Tibial artery (tissue), 4 donors: ENCODE data around the gene PXDN.
"Not testable (repeated sequence)": the region's sequence is repeated elsewhere in the genome, so short reads cannot be mapped to it uniquely, and the experiment has no call there.

Source experiments
- DNase-seq, 2 donors: peaks; one replicate each; pipeline ENCODE4 v3.0.0-alpha.2; 2019
- H3K27ac ChIP-seq, 2 donors: fragments of 200-600 bp; sonication (generic) in 1 of 2; 1 replicate in 1 of 2; 2 replicates in 1 of 2; pipeline ENCODE4 v1.5.1; 2018 to 2019; ENCODE audit warnings: mild to moderate bottlenecking in 1 of 2
- H3K27me3 ChIP-seq, 2 donors: fragments of 200-600 bp; sonication (generic) in 1 of 2; one replicate each; pipeline versions ENCODE4 v1.5.1 to v1.6.0; 2016 to 2019
- H3K36me3 ChIP-seq, 3 donors: fragments of 200-600 bp; sonication (generic) in 2 of 3; one replicate each; pipeline ENCODE4 v1.5.1; 2016 to 2019; ENCODE audit warnings: mild to moderate bottlenecking in 2 of 3
- H3K4me1 ChIP-seq, 4 donors: fragments of 200-600 bp; sonication (generic) in 2 of 4; 1 replicate in 3 of 4; 2 replicates in 1 of 4; pipeline ENCODE4 v1.5.1; 2016 to 2019
- H3K4me3 ChIP-seq, 2 donors: fragments of 200-600 bp; sonication (generic) in 1 of 2; 1 replicate in 1 of 2; 2 replicates in 1 of 2; pipeline ENCODE4 v1.5.1; 2018 to 2019; ENCODE audit warnings: mild to moderate bottlenecking in 2 of 2
- H3K9me3 ChIP-seq, 3 donors: fragments of 200-600 bp; sonication (generic) in 1 of 3; one replicate each; pipeline ENCODE4 v1.5.1; 2016 to 2019
- intact Hi-C: fragments of 100-400 bp; cut with DNase I; formaldehyde crosslinking; loops from one replicate; pipeline ENCODE4 v1.15.0; 2023; ENCODE audit warnings: low total_unique reads
- TF ChIP-seq, protein P1 (sequence below), 2 experiments: fragments of 200-600 bp in 1 of 2; fragments of 450-650 bp in 1 of 2; IDR thresholded peaks; one replicate each; pipeline ENCODE4 v1.5.1; 2017 to 2019; ENCODE audit warnings: antibody characterized with exemption in 2 of 2, mild to moderate bottlenecking in 1 of 2, moderate library complexity in 1 of 2

PXDN gene

GRCh38 chr2:1758774-1759610, 14.7 kb upstream of the PXDN start:
- no peaks in the 10 kb centered on the region for H3K4me1 ChIP-seq
- H3K36me3 ChIP-seq, result no peaks in the 10 kb centered on the region
- peaks cover 0 to 13% of the 10 kb centered on the region in 2 donors for H3K27me3 ChIP-seq
- peak in 1 of 2 donors; percentile 53 for DNase-seq
- intact Hi-C loops, result no loop called here
- no peak overlapping the region for H3K4me3 ChIP-seq
- TF ChIP-seq, protein P1, sequence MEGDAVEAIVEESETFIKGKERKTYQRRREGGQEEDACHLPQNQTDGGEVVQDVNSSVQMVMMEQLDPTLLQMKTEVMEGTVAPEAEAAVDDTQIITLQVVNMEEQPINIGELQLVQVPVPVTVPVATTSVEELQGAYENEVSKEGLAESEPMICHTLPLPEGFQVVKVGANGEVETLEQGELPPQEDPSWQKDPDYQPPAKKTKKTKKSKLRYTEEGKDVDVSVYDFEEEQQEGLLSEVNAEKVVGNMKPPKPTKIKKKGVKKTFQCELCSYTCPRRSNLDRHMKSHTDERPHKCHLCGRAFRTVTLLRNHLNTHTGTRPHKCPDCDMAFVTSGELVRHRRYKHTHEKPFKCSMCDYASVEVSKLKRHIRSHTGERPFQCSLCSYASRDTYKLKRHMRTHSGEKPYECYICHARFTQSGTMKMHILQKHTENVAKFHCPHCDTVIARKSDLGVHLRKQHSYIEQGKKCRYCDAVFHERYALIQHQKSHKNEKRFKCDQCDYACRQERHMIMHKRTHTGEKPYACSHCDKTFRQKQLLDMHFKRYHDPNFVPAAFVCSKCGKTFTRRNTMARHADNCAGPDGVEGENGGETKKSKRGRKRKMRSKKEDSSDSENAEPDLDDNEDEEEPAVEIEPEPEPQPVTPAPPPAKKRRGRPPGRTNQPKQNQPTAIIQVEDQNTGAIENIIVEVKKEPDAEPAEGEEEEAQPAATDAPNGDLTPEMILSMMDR (IDR thresholded peaks at IDR 0.05), result no peak
- no peak overlapping the region for H3K27ac ChIP-seq
- H3K9me3 ChIP-seq, result no peaks in the 10 kb centered on the region

DNA sequence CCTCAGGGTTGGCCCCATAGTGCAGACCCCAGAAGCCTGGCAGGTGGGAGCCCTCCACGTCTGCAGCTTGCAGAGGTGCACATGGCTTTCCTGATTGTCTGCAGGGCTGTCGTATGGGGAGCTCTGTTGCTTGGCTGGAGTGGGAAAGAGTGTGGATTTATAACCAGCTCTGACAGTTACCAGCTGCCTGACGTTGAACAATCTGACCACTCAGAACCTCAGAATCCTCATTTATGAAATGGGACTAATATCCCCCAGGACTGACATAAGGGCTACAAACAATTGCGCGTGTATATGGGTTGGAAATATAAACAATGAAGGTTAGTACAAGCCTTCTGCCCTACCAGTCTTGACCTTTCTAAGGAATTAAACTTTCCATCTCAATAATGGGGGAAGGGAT, 13.9 kb upstream of the PXDN start:
- Histone ChIP-seq H3K27me3 (peaks cover 0 to 15% of the 10 kb centered on the region in 2 donors), H3K9me3 (no peaks in the 10 kb centered on the region), H3K4me3 (no peak overlapping the region), H3K36me3 (no peaks in the 10 kb centered on the region), H3K4me1 (no peaks in the 10 kb centered on the region), H3K27ac (no peak overlapping the region)
- TF ChIP-seq, protein P1 (IDR thresholded peaks at IDR 0.05), result no peak
- DNase-seq, result peak in 1 of 2 donors; percentile 17
- intact Hi-C loops, result no loop called here

DNA sequence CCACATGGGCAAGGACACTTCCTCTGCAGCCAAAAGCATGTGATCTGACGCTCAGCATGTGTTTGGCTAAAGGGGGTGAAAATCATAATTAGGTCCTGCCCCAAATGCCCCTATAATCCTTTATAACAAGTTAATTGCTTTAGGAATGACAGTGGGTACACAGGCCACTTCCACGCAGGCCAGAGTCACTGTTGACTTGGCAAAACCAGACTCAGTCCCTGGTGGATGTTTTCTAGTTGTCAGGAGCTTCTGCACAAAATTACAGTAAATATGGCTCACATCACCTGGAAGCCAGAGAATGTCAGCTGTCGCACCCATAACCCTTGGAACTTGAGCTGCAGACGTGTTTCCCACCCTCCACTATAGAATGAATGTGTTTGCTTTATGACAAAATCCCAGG, 13.3 kb upstream of the PXDN start:
- no peak overlapping the region for H3K27ac ChIP-seq
- TF ChIP-seq, protein P1 (IDR thresholded peaks at IDR 0.05), result no peak
- H3K4me1 ChIP-seq, result no peaks in the 10 kb centered on the region
- intact Hi-C loops, result no loop called here
- no peaks in the 10 kb centered on the region for H3K36me3 ChIP-seq
- no peak for DNase-seq
- H3K9me3 ChIP-seq, result no peaks in the 10 kb centered on the region
- H3K4me3 ChIP-seq, result no peak overlapping the region
- H3K27me3 ChIP-seq, result peaks cover 0 to 15% of the 10 kb centered on the region in 2 donors

GRCh38 chr2:1757146-1757545, 12.8 kb upstream of the PXDN start:
- H3K4me3 ChIP-seq, intact Hi-C loops, H3K36me3 ChIP-seq: not testable (repeated sequence)

DNA sequence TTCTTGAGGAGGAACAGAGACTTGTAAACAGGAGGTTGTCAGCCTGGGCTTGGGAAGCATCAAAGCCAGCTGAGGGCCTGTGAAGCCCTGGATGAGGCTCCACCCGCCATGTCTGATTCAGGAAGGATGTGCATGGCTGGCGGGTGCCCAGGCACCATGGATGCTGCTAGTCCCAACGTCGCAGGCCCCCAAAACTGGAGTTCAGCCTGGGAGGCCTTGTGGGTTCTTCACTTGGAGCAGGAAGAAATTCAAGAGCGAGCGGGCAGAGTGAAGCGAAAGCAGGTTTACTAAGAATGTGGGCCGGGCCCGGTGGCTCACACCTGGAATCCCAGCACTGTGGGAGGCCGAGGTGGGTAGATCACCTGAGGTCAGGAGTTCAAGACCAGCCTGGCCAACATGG, 12.1 kb upstream of the PXDN start:
- H3K9me3 ChIP-seq, result no peaks in the 10 kb centered on the region
- no peaks in the 10 kb centered on the region for H3K36me3 ChIP-seq
- intact Hi-C loops, result no loop called here
- TF ChIP-seq, protein P1 (IDR thresholded peaks at IDR 0.05), result no peak
- no peaks in the 10 kb centered on the region for H3K4me1 ChIP-seq
- H3K27me3 ChIP-seq, result peaks cover 0 to 23% of the 10 kb centered on the region in 2 donors
- peak in 1 of 2 donors; percentile 62 for DNase-seq
- no peak overlapping the region for H3K4me3 ChIP-seq
- H3K27ac ChIP-seq, result no peak overlapping the region

More at GRCh38 chr2:1757146-1757545, 12.8 kb upstream of the PXDN start:
- not testable (repeated sequence) for H3K9me3 ChIP-seq, H3K27ac ChIP-seq, H3K4me1 ChIP-seq
- DNase-seq, result peak in 1 of 2 donors; percentile 27
- peaks cover 0 to 16% of the 10 kb centered on the region in 2 donors for H3K27me3 ChIP-seq

DNA sequence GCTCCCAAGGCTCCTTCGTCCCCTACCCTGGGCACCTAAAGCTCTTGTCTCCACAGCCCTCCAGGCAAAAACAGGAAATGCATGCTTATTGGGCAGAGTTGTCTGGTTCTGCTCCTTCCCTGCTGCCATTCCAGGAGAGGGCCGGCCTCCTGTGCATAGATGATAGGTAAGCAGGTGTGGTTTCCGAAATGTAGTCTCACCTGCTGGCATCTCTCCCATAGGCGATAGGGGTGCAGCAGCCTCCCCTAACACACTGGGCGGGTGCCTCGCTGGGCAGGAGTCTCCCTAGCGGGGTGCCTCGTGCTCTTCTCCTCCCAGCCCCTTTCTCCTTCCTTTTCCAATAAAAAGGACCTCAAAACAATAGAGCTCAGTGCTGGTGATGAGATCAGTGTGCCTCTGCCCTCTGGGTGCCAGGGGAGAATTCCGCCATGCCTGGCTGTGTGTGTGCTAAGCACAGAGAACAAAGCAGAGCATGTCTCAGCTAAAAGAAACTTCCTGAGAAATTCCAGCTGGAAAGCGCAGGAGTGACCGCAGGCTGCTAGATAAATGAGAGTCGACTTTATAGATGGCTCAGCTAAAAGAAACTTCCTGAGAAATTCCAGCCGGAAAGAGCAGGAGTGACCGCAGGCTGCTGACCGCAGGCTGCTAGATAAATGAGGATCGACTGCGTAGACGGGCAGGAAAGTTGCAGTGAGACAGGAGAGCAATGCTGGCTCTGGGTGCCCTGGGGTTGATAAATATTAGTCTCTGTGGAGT, 11.3 kb upstream of the PXDN start:
- peak in 1 of 2 donors; percentile 43 for DNase-seq
- intact Hi-C loops, result no loop called here
- TF ChIP-seq, protein P1 (IDR thresholded peaks at IDR 0.05), result no peak

More for the DNA sequence above, 11.3 kb upstream of the PXDN start:
- Histone ChIP-seq H3K36me3 (no peaks in the 10 kb centered on the region), H3K27me3 (peaks cover 0 to 24% of the 10 kb centered on the region in 2 donors), H3K27ac (no peak overlapping the region), H3K4me1 (peaks cover 0 to 8% (median 5%) of the 10 kb centered on the region in 4 donors), H3K4me3 (no peak overlapping the region), H3K9me3 (no peaks in the 10 kb centered on the region)
